ENCODE results near the gene CCDC47.

- TF ChIP-seq CTCF (CRISPR knock-in tag; IDR thresholded peaks at IDR 0.05) (no peak), ZNF362 (CRISPR knock-in tag; IDR thresholded peaks at IDR 0.05; ENCODE audit: borderline replicate concordance) (no peak), PREB (CRISPR knock-in tag; IDR thresholded peaks at IDR 0.05) (no peak), ZBTB8A (CRISPR knock-in tag; IDR thresholded peaks at IDR 0.05; ENCODE audit: borderline replicate concordance, low read depth) (no peak), CBX1 (IDR thresholded peaks at IDR 0.05; ENCODE audit: low read depth) (no peak), KLF6 (CRISPR knock-in tag; IDR thresholded peaks at IDR 0.05) (no peak), GTF2F1 (IDR thresholded peaks at IDR 0.05; ENCODE audit: low read length) (no peak), GMEB2 (CRISPR knock-in tag; IDR thresholded peaks at IDR 0.05; ENCODE audit: low read depth) (no peak), CEBPB (IDR thresholded peaks at IDR 0.05; ENCODE audit: borderline replicate concordance, low read depth, low read length) (no peak), NR3C1 (CRISPR knock-in tag; IDR thresholded peaks at IDR 0.05) (no peak)
Measured at GRCh38 chr17:63804328-63804727, 30.9 kb upstream of the CCDC47 start.
